HepG2 (cell line): ENCODE measurements around the gene AHR. TPM values are rescaled to one million over a fixed set of nuclear protein-coding genes. Genes with fewer than 3 reads are reported as not detected.

Experiments
- DR1 ChIP-seq: sonication (generic); formaldehyde crosslinking; IDR thresholded peaks from 2 replicates; pipeline ENCODE4 v1.8.0; 2021; ENCODE audit warnings: mild to moderate bottlenecking, missing genetic modification reagents, inconsistent platforms
- ELF4 ChIP-seq: sonication (generic); formaldehyde crosslinking; IDR thresholded peaks from 2 replicates; pipeline ENCODE4 v1.5.0; 2020; ENCODE audit warnings: missing genetic modification reagents, mild to moderate bottlenecking, moderate library complexity, borderline replicate concordance
- ETV5 ChIP-seq: IDR thresholded peaks from 2 replicates; pipeline ENCODE4 v1.6.1; 2018; ENCODE audit warnings: missing biosample characterization, missing genetic modification reagents, inconsistent platforms, borderline replicate concordance
- GLI4 ChIP-seq: sonication (generic); formaldehyde crosslinking; IDR thresholded peaks from 2 replicates; pipeline ENCODE4 v1.5.1; 2020; ENCODE audit warnings: missing genetic modification reagents, mild to moderate bottlenecking, moderate library complexity, borderline replicate concordance
- MAZ ChIP-seq, 2 experiments: sonication (generic) in 1 of 2; formaldehyde crosslinking in 1 of 2; IDR thresholded peaks; 2 replicates each; pipeline versions ENCODE4 v1.5.0 to v1.6.1; 2012 to 2020; ENCODE audit warnings: low read depth in 2 of 2, mild to moderate bottlenecking in 2 of 2, borderline replicate concordance in 1 of 2, improper control_type of control experiment in 1 of 2, low read length in 1 of 2, missing genetic modification reagents in 1 of 2, moderate library complexity in 1 of 2
- SKI ChIP-seq: fragments of 450-650 bp; IDR thresholded peaks from one replicate; pipeline ENCODE4 v1.6.1; 2018; ENCODE audit warnings: mild to moderate bottlenecking; ENCODE audit not compliant: partially characterized antibody
- SMAD3 ChIP-seq: sonication (generic); formaldehyde crosslinking; IDR thresholded peaks from 2 replicates; pipeline ENCODE4 v1.4.0; 2020; ENCODE audit warnings: missing genetic modification reagents
- ZBTB8A ChIP-seq: sonication (generic); formaldehyde crosslinking; IDR thresholded peaks from 2 replicates; pipeline ENCODE4 v1.4.0; 2020; ENCODE audit warnings: mild to moderate bottlenecking, low read depth, missing genetic modification reagents, borderline replicate concordance
- ZNF224 ChIP-seq: sonication (generic); formaldehyde crosslinking; IDR thresholded peaks from 2 replicates; pipeline ENCODE4 v1.5.0; 2020; ENCODE audit warnings: mild to moderate bottlenecking, missing genetic modification reagents
- ZNF354B ChIP-seq: sonication (generic); formaldehyde crosslinking; IDR thresholded peaks from 2 replicates; pipeline ENCODE4 v1.8.0; 2022; ENCODE audit warnings: mild to moderate bottlenecking, missing genetic modification reagents
- ZNF766 ChIP-seq: sonication (generic); formaldehyde crosslinking; IDR thresholded peaks from 2 replicates; pipeline ENCODE4 v1.5.0; 2020; ENCODE audit warnings: missing genetic modification reagents, borderline replicate concordance
- polyA plus RNA-seq, 8 experiments: library from polyadenylated mRNA; depleted of rRNA in 3 of 8; stranded (reverse) in 7 of 8; unstranded in 1 of 8; fragments of >200 nt; fragmentation: Illumina TruSeq in 4 of 8; extraction: Trizol in 4 of 8; gene quantifications; 2 replicates each; pipeline versions ENCODE4 v1.2.1 to v1.2.3, GENCODE V29; 2011 to 2016; ENCODE audit warnings: low read depth in 4 of 8, missing spikeins in 1 of 8, mixed read lengths in 1 of 8; ENCODE audit not compliant: insufficient read depth in 1 of 8
- total RNA-seq, 5 experiments: library from RNA; depleted of rRNA; stranded (reverse); fragments of >200 nt; fragmentation: Illumina TruSeq; extraction: Trizol; gene quantifications; 2 replicates each; pipeline ENCODE4 v1.2.3, GENCODE V29; 2016; ENCODE audit warnings: low read depth in 1 of 5
- TF ChIP-seq, protein P1 (sequence below): sonication (generic); formaldehyde crosslinking; IDR thresholded peaks from 2 replicates; pipeline ENCODE4 v1.4.0; 2020; ENCODE audit warnings: mild to moderate bottlenecking, missing genetic modification reagents
- TF ChIP-seq, protein P2 (sequence below): sonication (generic); formaldehyde crosslinking; IDR thresholded peaks from 2 replicates; pipeline ENCODE4 v1.4.0; 2020; ENCODE audit warnings: missing genetic modification reagents
- TF ChIP-seq, protein P3 (sequence below): sonication (generic); formaldehyde crosslinking; conservative IDR thresholded peaks from 2 replicates; pipeline ENCODE4 v1.8.0; 2022; ENCODE audit warnings: low read depth, missing genetic modification reagents
- TF ChIP-seq, protein P4 (sequence below): sonication (generic); formaldehyde crosslinking; IDR thresholded peaks from 2 replicates; pipeline ENCODE4 v1.8.1; 2022; ENCODE audit warnings: low read depth, mild to moderate bottlenecking, missing genetic modification reagents

AHR gene
- total and polyA plus RNA-seq, 2 of the 13 experiments (the other 11 are each of a cell fraction or from before 2014, with no cell fraction given), result 9.0 to 31.3 TPM

DNA sequence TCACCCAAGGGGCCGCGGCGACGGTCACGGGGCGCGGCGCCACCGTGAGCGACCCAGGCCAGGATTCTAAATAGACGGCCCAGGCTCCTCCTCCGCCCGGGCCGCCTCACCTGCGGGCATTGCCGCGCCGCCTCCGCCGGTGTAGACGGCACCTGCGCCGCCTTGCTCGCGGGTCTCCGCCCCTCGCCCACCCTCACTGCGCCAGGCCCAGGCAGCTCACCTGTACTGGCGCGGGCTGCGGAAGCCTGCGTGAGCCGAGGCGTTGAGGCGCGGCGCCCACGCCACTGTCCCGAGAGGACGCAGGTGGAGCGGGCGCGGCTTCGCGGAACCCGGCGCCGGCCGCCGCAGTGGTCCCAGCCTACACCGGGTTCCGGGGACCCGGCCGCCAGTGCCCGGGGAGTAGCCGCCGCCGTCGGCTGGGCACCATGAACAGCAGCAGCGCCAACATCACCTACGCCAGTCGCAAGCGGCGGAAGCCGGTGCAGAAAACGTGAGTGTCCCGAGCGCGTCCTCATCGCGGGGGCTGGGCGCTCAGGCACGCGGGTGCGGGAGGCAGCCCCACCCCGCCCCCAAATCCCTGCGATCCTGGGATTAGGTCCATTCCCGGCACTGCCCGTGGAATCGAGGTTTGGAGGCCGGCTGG is 509 bp downstream of the AHR start (continued):
- TF ChIP-seq, protein P1, sequence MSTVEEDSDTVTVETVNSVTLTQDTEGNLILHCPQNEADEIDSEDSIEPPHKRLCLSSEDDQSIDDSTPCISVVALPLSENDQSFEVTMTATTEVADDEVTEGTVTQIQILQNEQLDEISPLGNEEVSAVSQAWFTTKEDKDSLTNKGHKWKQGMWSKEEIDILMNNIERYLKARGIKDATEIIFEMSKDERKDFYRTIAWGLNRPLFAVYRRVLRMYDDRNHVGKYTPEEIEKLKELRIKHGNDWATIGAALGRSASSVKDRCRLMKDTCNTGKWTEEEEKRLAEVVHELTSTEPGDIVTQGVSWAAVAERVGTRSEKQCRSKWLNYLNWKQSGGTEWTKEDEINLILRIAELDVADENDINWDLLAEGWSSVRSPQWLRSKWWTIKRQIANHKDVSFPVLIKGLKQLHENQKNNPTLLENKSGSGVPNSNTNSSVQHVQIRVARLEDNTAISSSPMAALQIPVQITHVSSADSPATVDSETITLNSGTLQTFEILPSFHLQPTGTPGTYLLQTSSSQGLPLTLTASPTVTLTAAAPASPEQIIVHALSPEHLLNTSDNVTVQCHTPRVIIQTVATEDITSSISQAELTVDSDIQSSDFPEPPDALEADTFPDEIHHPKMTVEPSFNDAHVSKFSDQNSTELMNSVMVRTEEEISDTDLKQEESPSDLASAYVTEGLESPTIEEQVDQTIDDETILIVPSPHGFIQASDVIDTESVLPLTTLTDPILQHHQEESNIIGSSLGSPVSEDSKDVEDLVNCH (CRISPR knock-in tag), result no peak
- TF ChIP-seq ZNF224 (CRISPR knock-in tag) (no peak), MAZ (IDR thresholded peaks at IDR 0.05; ENCODE audit: borderline replicate concordance, low read depth, low read length) (no peak), MAZ (CRISPR knock-in tag; IDR thresholded peaks at IDR 0.05; ENCODE audit: low read depth) (peak; percentile 25; the same call in 1 of the 2 replicates), ZNF354B (CRISPR knock-in tag) (no peak), SKI (no peak), ETV5 (CRISPR knock-in tag) (no peak), ZBTB8A (CRISPR knock-in tag) (no peak), ZNF766 (no peak; the same call in 1 of the 2 replicates), SMAD3 (CRISPR knock-in tag) (no peak), GLI4 (CRISPR knock-in tag) (0 out of 2 replicates have a peak, but pooled peaks have one; percentile 15), DR1 (CRISPR knock-in tag) (no peak), ELF4 (CRISPR knock-in tag) (0 out of 2 replicates have a peak, but pooled peaks have one; percentile 38)
- TF ChIP-seq, protein P2, sequence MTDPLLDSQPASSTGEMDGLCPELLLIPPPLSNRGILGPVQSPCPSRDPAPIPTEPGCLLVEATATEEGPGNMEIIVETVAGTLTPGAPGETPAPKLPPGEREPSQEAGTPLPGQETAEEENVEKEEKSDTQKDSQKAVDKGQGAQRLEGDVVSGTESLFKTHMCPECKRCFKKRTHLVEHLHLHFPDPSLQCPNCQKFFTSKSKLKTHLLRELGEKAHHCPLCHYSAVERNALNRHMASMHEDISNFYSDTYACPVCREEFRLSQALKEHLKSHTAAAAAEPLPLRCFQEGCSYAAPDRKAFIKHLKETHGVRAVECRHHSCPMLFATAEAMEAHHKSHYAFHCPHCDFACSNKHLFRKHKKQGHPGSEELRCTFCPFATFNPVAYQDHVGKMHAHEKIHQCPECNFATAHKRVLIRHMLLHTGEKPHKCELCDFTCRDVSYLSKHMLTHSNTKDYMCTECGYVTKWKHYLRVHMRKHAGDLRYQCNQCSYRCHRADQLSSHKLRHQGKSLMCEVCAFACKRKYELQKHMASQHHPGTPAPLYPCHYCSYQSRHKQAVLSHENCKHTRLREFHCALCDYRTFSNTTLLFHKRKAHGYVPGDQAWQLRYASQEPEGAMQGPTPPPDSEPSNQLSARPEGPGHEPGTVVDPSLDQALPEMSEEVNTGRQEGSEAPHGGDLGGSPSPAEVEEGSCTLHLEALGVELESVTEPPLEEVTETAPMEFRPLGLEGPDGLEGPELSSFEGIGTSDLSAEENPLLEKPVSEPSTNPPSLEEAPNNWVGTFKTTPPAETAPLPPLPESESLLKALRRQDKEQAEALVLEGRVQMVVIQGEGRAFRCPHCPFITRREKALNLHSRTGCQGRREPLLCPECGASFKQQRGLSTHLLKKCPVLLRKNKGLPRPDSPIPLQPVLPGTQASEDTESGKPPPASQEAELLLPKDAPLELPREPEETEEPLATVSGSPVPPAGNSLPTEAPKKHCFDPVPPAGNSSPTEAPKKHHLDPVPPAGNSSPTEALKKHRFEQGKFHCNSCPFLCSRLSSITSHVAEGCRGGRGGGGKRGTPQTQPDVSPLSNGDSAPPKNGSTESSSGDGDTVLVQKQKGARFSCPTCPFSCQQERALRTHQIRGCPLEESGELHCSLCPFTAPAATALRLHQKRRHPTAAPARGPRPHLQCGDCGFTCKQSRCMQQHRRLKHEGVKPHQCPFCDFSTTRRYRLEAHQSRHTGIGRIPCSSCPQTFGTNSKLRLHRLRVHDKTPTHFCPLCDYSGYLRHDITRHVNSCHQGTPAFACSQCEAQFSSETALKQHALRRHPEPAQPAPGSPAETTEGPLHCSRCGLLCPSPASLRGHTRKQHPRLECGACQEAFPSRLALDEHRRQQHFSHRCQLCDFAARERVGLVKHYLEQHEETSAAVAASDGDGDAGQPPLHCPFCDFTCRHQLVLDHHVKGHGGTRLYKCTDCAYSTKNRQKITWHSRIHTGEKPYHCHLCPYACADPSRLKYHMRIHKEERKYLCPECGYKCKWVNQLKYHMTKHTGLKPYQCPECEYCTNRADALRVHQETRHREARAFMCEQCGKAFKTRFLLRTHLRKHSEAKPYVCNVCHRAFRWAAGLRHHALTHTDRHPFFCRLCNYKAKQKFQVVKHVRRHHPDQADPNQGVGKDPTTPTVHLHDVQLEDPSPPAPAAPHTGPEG (CRISPR knock-in tag), result no peak
- TF ChIP-seq, protein P3, sequence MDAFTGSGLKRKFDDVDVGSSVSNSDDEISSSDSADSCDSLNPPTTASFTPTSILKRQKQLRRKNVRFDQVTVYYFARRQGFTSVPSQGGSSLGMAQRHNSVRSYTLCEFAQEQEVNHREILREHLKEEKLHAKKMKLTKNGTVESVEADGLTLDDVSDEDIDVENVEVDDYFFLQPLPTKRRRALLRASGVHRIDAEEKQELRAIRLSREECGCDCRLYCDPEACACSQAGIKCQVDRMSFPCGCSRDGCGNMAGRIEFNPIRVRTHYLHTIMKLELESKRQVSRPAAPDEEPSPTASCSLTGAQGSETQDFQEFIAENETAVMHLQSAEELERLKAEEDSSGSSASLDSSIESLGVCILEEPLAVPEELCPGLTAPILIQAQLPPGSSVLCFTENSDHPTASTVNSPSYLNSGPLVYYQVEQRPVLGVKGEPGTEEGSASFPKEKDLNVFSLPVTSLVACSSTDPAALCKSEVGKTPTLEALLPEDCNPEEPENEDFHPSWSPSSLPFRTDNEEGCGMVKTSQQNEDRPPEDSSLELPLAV (CRISPR knock-in tag), result no peak
- TF ChIP-seq, protein P4, sequence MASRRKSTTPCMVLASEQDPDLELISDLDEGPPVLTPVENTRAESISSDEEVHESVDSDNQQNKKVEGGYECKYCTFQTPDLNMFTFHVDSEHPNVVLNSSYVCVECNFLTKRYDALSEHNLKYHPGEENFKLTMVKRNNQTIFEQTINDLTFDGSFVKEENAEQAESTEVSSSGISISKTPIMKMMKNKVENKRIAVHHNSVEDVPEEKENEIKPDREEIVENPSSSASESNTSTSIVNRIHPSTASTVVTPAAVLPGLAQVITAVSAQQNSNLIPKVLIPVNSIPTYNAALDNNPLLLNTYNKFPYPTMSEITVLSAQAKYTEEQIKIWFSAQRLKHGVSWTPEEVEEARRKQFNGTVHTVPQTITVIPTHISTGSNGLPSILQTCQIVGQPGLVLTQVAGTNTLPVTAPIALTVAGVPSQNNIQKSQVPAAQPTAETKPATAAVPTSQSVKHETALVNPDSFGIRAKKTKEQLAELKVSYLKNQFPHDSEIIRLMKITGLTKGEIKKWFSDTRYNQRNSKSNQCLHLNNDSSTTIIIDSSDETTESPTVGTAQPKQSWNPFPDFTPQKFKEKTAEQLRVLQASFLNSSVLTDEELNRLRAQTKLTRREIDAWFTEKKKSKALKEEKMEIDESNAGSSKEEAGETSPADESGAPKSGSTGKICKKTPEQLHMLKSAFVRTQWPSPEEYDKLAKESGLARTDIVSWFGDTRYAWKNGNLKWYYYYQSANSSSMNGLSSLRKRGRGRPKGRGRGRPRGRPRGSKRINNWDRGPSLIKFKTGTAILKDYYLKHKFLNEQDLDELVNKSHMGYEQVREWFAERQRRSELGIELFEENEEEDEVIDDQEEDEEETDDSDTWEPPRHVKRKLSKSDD, result no peak
